HG03571 (cell line): Measurements from ENCODE around the gene CILP2.

Experiments used
- ATAC-seq: cut with Tn5 transposase; IDR thresholded peaks from one replicate; pipeline ENCODE4 v1.9.1; 2021; ENCODE audit not compliant: unreplicated experiment

Gene CILP2

GRCh38 chr19:19563348-19563848, 25.3 kb downstream of the CILP2 start:
- ATAC-seq, result no peak

- ATAC-seq, result no peak
Observed at GRCh38 chr19:19566306-19566705, 28.2 kb downstream of the CILP2 start.

- ATAC-seq, result no peak
Observed at GRCh38 chr19:19567391-19567790, 29.3 kb downstream of the CILP2 start.

- ATAC-seq, result no peak
Observed at GRCh38 chr19:19568802-19569756, 31.0 kb downstream of the CILP2 start.

- no peak for ATAC-seq
Observed at GRCh38 chr19:19570571-19570970, 32.5 kb downstream of the CILP2 start.

- ATAC-seq, result no peak
Observed at GRCh38 chr19:19571071-19571786, 33.2 kb downstream of the CILP2 start.

GRCh38 chr19:19575411-19575810, 37.3 kb downstream of the CILP2 start:
- ATAC-seq, result no peak

GRCh38 chr19:19578252-19578651, 40.2 kb downstream of the CILP2 start:
- no peak for ATAC-seq

GRCh38 chr19:19579533-19580361, 41.7 kb downstream of the CILP2 start:
- ATAC-seq, result no peak

- no peak for ATAC-seq
Observed at GRCh38 chr19:19580418-19580817, 42.4 kb downstream of the CILP2 start.

GRCh38 chr19:19581391-19581790, 43.3 kb downstream of the CILP2 start:
- ATAC-seq, result no peak

- no peak for ATAC-seq
Observed at GRCh38 chr19:19582471-19582870, 44.4 kb downstream of the CILP2 start.

GRCh38 chr19:19584356-19584755, 46.3 kb downstream of the CILP2 start:
- ATAC-seq, result no peak

GRCh38 chr19:19587771-19588170, 49.7 kb downstream of the CILP2 start:
- ATAC-seq, result no peak

- ATAC-seq, result no peak
Observed at GRCh38 chr19:19588546-19588945, 50.5 kb downstream of the CILP2 start.

- peak; percentile 51 for ATAC-seq
Observed at GRCh38 chr19:19591133-19591825, 53.2 kb downstream of the CILP2 start.

- ATAC-seq, result no peak
Observed at GRCh38 chr19:19592690-19593089, 54.6 kb downstream of the CILP2 start.

- ATAC-seq, result no peak
Observed at GRCh38 chr19:19594381-19594780, 56.3 kb downstream of the CILP2 start.

- ATAC-seq, result no peak
Observed at GRCh38 chr19:19595171-19595701, 57.2 kb downstream of the CILP2 start.
